Upper lobe of right lung (tissue), 1 donor: ENCODE measurements around the gene RNF146. TPM values are rescaled to one million over a fixed set of nuclear protein-coding genes. Genes with fewer than 3 reads are reported as not detected.
A peak's percentile ranks its signal among the peaks of the same experiment; 100 is the strongest.

Experiments used
- ATAC-seq: fragments of 200-7000 bp; cut with Tn5 transposase; one replicate; pipeline ENCODE4 v1.9.1; 2020; ENCODE audit warnings: mild to moderate bottlenecking, moderate library complexity
- DNase-seq: peaks from one replicate; pipeline ENCODE4 v3.0.0-alpha.2; 2020
- H3K27ac ChIP-seq: fragments of 200-600 bp; one replicate; pipeline ENCODE4 v1.8.0; 2022
- H3K27me3 ChIP-seq: fragments of 200-600 bp; one replicate; pipeline ENCODE4 v1.8.0; 2022; ENCODE audit warnings: mild to moderate bottlenecking
- H3K36me3 ChIP-seq: fragments of 200-600 bp; one replicate; pipeline ENCODE4 v1.8.0; 2022
- H3K4me1 ChIP-seq: fragments of 200-600 bp; one replicate; pipeline ENCODE4 v1.8.0; 2022
- H3K4me3 ChIP-seq: fragments of 200-600 bp; one replicate; pipeline ENCODE4 v1.8.0; 2022; ENCODE audit warnings: mild to moderate bottlenecking
- H3K9me3 ChIP-seq: fragments of 200-600 bp; one replicate; pipeline ENCODE4 v1.8.0; 2022
- CTCF ChIP-seq: fragments of 200-600 bp; IDR thresholded peaks from one replicate; pipeline ENCODE4 v1.8.0; 2022; ENCODE audit warnings: antibody characterized with exemption
- intact Hi-C: fragments of 100-400 bp; cut with DNase I; formaldehyde crosslinking; loops from one replicate; pipeline ENCODE4 v1.11.0; 2022
- total RNA-seq: library from RNA; stranded (reverse); fragmentation: NEBNext Ultra II Directional; extraction: Animal tissue kit (Norgen Biotek cat#: 25700); gene quantifications from one replicate; pipeline ENCODE4 v1.2.1, GENCODE V29; 2021
- donor health status: DM: no; HTN: yes; CAD: no; lungs with severe emphysema.

The RNF146 gene
- total RNA-seq, 1 donor from 2014 or later: 54.6 TPM

- Histone ChIP-seq H3K4me1 (peaks cover 5% of the 10 kb centered on the region), H3K9me3 (no peaks in the 10 kb centered on the region), H3K27me3 (no peaks in the 10 kb centered on the region), H3K36me3 (no peaks in the 10 kb centered on the region), H3K27ac (no peak overlapping the region), H3K4me3 (no peak overlapping the region)
- ATAC-seq (no peak), DNase-seq (no peak)
- no peak for TF ChIP-seq CTCF
- intact Hi-C loops: no loop called here
Observed at GRCh38 chr6:127263481-127263880, 3.2 kb upstream of the RNF146 start.

- H3K27ac ChIP-seq: peak overlapping the region; percentile 100
- intact Hi-C loops: no loop called here
- no peaks in the 10 kb centered on the region for H3K27me3 ChIP-seq
- no peaks in the 10 kb centered on the region for H3K9me3 ChIP-seq
- peaks cover 16% of the 10 kb centered on the region for H3K4me1 ChIP-seq
- H3K36me3 ChIP-seq: no peaks in the 10 kb centered on the region
- no peak for TF ChIP-seq CTCF
- peak; percentile 87 for ATAC-seq
- peak; percentile 87 for DNase-seq
- H3K4me3 ChIP-seq: peak overlapping the region; percentile 85
Observed at GRCh38 chr6:127266892-127267645, 405 bp downstream of the RNF146 start.

GRCh38 chr6:127267646-127268625, 1.3 kb downstream of the RNF146 start:
- no peaks in the 10 kb centered on the region for H3K9me3 ChIP-seq
- intact Hi-C loops: no loop called here
- H3K27me3 ChIP-seq: no peaks in the 10 kb centered on the region
- no peak for TF ChIP-seq CTCF
- H3K27ac ChIP-seq: peak overlapping the region; percentile 100
- H3K36me3 ChIP-seq: no peaks in the 10 kb centered on the region
- ATAC-seq (no peak), DNase-seq (no peak)
- H3K4me1 ChIP-seq: peaks cover 22% of the 10 kb centered on the region
- peak overlapping the region; percentile 85 for H3K4me3 ChIP-seq

- no peaks in the 10 kb centered on the region for H3K9me3 ChIP-seq
- TF ChIP-seq CTCF: no peak
- intact Hi-C loops: no loop called here
- DNase-seq: no peak
- peak; percentile 51 for ATAC-seq
- no peaks in the 10 kb centered on the region for H3K36me3 ChIP-seq
- no peak overlapping the region for H3K27ac ChIP-seq
- no peaks in the 10 kb centered on the region for H3K27me3 ChIP-seq
- H3K4me3 ChIP-seq: no peak overlapping the region
- H3K4me1 ChIP-seq: peaks cover 32% of the 10 kb centered on the region
Observed at GRCh38 chr6:127272576-127272975, 5.9 kb downstream of the RNF146 start.

GRCh38 chr6:127273499-127273898, 6.8 kb downstream of the RNF146 start:
- no peak for TF ChIP-seq CTCF
- H3K4me1 ChIP-seq: peaks cover 37% of the 10 kb centered on the region
- ATAC-seq (no peak), DNase-seq (no peak)
- intact Hi-C loops: no loop called here
- H3K36me3 ChIP-seq: no peaks in the 10 kb centered on the region
- no peak overlapping the region for H3K4me3 ChIP-seq
- H3K27me3 ChIP-seq: no peaks in the 10 kb centered on the region
- no peaks in the 10 kb centered on the region for H3K9me3 ChIP-seq
- H3K27ac ChIP-seq: no peak overlapping the region
